GM12801 (cell line): ENCODE data around the gene USP6NL.

Experiments used
- TF ChIP-seq, protein P1 (sequence below): IDR thresholded peaks from one replicate; pipeline ENCODE4 v1.5.1; 2011; ENCODE audit warnings: control low read depth; ENCODE audit not compliant: insufficient read length; ENCODE audit errors: extremely low read depth

USP6NL gene

DNA sequence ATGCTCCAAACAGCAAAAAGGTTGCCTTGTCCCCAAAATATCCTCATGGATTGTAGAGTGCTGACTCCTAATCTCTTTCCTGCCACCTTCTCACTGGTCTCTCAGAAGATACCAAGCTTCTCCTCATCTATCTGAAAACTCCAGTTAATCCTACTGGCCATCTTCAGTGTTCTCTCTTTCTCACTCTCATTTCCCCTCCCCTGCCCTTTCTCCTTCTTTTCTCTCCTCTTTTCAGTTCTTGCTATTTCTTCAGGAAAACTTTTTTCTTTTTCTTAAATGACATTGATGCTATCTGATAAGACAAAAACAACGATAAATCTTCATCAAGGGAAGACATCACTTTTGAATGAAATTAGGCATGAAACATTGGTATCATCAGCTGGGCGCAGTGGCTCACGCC is 109.8 kb downstream of the USP6NL start:
- TF ChIP-seq, protein P1, sequence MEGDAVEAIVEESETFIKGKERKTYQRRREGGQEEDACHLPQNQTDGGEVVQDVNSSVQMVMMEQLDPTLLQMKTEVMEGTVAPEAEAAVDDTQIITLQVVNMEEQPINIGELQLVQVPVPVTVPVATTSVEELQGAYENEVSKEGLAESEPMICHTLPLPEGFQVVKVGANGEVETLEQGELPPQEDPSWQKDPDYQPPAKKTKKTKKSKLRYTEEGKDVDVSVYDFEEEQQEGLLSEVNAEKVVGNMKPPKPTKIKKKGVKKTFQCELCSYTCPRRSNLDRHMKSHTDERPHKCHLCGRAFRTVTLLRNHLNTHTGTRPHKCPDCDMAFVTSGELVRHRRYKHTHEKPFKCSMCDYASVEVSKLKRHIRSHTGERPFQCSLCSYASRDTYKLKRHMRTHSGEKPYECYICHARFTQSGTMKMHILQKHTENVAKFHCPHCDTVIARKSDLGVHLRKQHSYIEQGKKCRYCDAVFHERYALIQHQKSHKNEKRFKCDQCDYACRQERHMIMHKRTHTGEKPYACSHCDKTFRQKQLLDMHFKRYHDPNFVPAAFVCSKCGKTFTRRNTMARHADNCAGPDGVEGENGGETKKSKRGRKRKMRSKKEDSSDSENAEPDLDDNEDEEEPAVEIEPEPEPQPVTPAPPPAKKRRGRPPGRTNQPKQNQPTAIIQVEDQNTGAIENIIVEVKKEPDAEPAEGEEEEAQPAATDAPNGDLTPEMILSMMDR: no peak

DNA sequence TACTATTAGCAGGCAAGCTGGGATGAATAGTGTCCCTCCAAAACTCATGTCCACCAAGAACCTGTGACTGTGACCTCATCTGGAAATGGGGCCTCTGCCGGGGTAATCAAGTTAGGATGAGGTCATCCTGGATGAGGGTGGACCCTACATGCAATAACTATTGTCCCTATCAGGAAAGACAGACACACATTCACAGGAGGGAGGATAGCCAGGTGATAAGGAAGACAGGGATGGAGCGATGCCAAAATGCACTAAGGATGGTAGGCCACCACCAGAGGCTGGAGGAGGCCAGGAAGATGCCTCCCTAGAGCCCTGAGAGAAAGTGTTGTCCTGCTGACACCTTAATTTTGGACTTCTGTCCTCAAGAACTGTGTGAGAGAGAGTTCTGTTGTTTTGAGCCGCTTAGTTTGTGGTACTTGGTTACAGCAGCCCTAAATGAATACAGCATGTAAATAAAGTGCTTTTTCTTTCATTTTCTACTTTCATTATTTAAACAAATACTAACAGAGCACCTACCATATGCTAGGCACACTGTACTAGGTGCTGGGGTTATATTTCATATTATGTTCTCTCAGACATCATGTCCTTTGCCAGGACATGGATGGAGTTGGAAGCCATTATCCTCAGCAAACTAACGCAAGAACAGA is 111.9 kb downstream of the USP6NL start:
- TF ChIP-seq, protein P1: no peak

DNA sequence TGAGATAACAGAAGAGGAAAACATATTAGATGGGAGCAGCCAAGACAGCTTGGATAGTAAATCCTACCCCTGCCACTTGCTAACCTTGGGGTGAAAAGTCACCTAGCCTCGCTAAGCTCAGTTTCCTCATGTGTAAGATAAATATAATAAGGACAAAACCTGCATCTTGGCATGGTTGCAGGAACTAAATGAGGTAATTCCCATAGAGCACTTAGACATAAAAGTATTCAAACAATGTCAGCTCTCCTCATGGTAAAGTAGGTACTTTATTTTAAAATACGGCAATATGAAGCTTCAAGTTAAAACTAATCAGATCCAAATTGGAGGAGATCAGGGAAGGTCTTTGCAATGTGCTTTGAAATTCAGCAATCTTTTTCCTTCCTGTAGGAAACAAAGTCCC is 113.1 kb downstream of the USP6NL start:
- TF ChIP-seq, protein P1: no peak

DNA sequence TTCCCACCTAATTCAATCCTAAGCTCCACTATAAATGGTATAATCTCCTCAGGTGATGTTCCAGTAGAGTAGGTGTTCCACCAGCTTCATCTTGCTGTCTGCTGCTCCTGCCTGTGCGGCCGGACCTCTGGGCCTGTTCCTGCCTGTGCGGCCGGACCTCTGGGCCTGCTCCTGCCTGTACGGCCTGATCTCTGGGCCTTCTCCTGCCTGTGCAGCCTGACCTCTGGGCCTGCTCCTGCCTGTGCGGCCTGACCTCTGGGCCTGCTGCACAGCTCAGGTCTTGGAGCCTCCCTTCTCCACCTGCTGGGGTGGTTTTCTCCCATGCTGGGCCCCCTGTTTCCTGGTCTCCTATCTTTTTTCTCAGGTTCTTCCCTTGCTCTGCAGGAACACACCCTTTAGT is 117.8 kb downstream of the USP6NL start:
- TF ChIP-seq, protein P1: no peak

DNA sequence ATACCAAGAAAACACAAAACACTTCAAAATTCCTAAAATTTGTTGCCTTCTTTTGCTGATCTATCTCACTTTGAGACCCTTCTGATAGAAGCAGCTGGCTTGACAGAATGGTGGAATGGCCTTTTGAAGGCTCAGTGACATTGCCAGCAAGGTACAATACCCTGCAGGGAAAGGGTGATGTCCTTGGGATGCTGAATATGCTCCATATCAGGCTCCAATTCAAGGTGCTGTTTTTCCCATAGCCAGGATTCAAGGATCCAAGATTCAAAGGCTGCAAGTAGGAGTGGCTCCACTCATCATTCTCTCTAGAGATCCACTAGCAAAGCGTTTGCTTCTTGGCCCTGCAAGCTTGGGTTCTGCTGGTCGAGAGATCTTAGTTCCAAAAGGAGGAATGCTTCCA is 120.4 kb downstream of the USP6NL start:
- TF ChIP-seq, protein P1: no peak

DNA sequence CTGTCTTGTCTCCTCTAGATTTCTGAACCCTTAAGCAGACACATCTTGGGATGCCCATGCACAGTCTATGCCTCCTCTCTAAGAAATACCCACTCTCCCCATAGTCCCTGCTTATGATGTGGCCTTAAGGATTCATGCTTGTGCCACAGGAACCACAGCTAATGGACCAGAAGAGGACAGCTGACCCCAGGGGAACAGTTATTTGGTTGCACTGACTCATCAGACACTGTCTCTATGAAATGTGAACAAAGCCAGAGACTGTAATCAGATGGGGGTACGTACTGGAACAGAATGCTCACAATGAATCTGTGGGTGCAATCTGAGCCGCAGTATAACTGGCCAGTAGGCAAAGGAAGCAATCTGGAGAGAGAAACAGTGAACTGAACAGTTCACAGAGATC is 121.9 kb downstream of the USP6NL start:
- TF ChIP-seq, protein P1: no peak

DNA sequence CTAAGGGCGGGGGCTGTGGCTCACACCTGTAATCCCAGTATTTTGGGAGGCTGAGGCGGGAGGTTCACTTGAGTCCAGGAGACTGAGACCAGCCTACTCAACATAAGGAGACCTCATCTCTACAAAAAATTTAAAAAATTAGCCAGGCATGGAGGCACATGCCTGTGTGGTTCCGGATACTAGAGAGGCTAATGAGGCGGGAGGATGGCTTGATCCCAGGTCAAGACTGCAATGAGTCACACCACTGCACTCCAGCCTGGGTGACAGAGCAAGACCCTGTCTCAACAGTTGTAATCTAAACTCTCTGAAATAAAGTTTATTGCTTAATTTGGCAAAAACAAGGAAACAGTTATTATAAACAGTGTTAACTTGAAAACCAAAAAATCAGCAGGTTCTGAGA is 123.3 kb downstream of the USP6NL start:
- TF ChIP-seq, protein P1: no peak
